Measurements from ENCODE around the gene NTSR2. TPM values are rescaled to one million over a fixed set of nuclear protein-coding genes. Genes with fewer than 3 reads are reported as not detected.
A peak's percentile ranks its signal among the peaks of the same experiment; 100 is the strongest.

The NTSR2 gene
- total RNA-seq, 1 donor from 2014 or later, result not detected

DNA sequence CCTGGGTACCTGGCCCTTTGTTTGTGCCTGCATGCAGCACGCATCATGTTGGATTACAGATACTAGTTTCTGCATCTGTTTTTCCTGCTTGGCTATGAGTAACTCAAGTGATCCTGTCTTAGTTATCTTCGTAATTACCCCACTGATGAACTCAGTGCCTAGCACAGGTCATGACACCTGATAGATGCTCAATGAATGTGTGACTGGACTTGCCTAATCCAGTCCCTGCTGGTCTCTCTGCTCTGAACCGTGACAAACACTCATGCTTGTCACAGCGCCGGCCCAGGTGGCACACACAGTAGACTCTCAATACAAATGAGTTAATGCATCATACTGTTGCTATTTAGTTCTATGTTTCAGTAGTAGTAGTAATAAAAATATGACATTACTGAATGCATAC lies 31.2 kb upstream of the NTSR2 start:
- H3K27me3 Mint-ChIP-seq (ENCODE audit: insufficient read depth, low read depth), result peaks cover 7% of the 10 kb centered on the region
- H3F3A ChIP-seq (ENCODE audit: low read depth), result no peaks in the 10 kb centered on the region
- TF ChIP-seq EZH2phosphoT487 (IDR thresholded peaks at IDR 0.05), result no peak
- no peak for TF ChIP-seq EZH2 (IDR thresholded peaks at IDR 0.05)
- TF ChIP-seq, protein P1, sequence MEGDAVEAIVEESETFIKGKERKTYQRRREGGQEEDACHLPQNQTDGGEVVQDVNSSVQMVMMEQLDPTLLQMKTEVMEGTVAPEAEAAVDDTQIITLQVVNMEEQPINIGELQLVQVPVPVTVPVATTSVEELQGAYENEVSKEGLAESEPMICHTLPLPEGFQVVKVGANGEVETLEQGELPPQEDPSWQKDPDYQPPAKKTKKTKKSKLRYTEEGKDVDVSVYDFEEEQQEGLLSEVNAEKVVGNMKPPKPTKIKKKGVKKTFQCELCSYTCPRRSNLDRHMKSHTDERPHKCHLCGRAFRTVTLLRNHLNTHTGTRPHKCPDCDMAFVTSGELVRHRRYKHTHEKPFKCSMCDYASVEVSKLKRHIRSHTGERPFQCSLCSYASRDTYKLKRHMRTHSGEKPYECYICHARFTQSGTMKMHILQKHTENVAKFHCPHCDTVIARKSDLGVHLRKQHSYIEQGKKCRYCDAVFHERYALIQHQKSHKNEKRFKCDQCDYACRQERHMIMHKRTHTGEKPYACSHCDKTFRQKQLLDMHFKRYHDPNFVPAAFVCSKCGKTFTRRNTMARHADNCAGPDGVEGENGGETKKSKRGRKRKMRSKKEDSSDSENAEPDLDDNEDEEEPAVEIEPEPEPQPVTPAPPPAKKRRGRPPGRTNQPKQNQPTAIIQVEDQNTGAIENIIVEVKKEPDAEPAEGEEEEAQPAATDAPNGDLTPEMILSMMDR (IDR thresholded peaks at IDR 0.05), result no peak
- peaks cover 3% of the 10 kb centered on the region for H3K36me3 Mint-ChIP-seq
- no peak overlapping the region for H2AFZ ChIP-seq (replicated peaks)
- no peak overlapping the region for H3K27ac ChIP-seq
- DNase-seq (ENCODE audit: low spot score), result no peak
- H3K9ac ChIP-seq, result no peak overlapping the region
- H3K4me1 ChIP-seq, result no peaks in the 10 kb centered on the region
- no peak overlapping the region for H3K4me3 ChIP-seq
- peaks cover 14% of the 10 kb centered on the region for H3K4me1 Mint-ChIP-seq
- H3K27ac Mint-ChIP-seq, result no peak overlapping the region
- no peaks in the 10 kb centered on the region for H3K9me3 ChIP-seq (ENCODE audit: low read depth)
- no peak overlapping the region for H3K4me2 ChIP-seq
- H3K27me3 ChIP-seq, result no peaks in the 10 kb centered on the region
- H3K4me3 Mint-ChIP-seq, result no peak overlapping the region
- H4K20me1 ChIP-seq (ENCODE audit: low read depth), result no peaks in the 10 kb centered on the region
- H3K36me3 ChIP-seq, result no peaks in the 10 kb centered on the region
- peaks cover 4% of the 10 kb centered on the region for H3K9me3 Mint-ChIP-seq
- no peaks in the 10 kb centered on the region for H3K79me2 ChIP-seq (ENCODE audit: low read depth)

DNA sequence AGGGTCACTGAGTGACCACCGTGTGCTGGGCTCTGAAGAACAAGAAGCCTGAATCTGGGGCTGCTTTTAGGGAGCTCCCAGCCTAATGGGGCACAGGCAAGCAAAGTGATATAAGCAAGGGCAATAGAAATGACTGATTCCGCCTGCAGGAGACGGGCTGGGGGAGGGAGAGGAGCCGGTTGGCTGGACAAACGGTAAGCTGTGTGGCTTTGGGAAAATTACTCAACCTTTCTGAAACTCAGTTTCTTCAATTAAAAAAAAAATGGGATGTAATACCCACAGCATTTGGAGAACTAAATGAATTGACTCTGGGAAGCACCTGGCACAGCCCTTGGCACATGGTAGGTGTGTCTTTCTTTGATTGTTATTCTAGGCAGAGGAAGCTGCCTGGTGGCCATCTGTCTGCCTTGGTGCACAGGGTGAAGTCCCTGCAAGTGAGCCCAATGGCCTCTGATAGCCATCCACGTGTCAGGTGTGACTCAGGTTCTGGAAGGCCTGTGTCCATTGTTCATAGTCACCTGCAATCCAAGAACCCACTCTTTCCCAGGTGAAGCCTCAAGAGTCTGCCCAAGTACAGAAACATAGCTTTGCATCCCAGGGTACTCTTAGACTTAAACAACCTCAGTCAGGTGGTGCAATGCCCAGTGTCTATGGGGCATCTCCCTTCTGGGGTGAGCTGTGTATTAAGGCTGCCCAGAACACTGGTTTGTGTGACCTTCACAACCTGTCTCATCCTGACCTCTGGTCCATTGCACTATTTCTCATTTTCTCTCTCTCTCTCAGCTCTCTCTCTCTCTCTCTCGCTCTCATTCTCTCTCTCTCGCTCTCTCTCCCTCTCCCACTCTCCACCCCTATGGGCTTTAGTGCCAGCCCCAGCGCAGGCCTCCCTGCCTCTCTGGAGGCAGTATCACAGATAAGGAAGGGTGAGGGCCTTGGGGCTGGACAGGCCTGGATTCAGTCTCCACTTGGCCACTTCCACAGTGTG lies 30.0 kb upstream of the NTSR2 start:
- Mint-ChIP-seq H3K4me1 (peaks cover 14% of the 10 kb centered on the region), H3K9me3 (no peaks in the 10 kb centered on the region), H3K27ac (peak overlapping the region; percentile 61), H3K4me3 (no peak overlapping the region), H3K36me3 (no peaks in the 10 kb centered on the region), H3K27me3 (ENCODE audit: insufficient read depth, low read depth) (peaks cover 7% of the 10 kb centered on the region)
- Histone ChIP-seq H3K36me3 (no peaks in the 10 kb centered on the region), H3K27me3 (no peaks in the 10 kb centered on the region), H3K9ac (no peak overlapping the region), H3K79me2 (ENCODE audit: low read depth) (no peaks in the 10 kb centered on the region), H3F3A (ENCODE audit: low read depth) (no peaks in the 10 kb centered on the region), H3K27ac (no peak overlapping the region), H3K4me1 (no peaks in the 10 kb centered on the region), H3K4me3 (no peak overlapping the region), H3K4me2 (no peak overlapping the region), H3K9me3 (ENCODE audit: low read depth) (no peaks in the 10 kb centered on the region), H2AFZ (replicated peaks) (no peak overlapping the region), H4K20me1 (ENCODE audit: low read depth) (no peaks in the 10 kb centered on the region)
- DNase-seq (ENCODE audit: low spot score), result no peak
- TF ChIP-seq EZH2phosphoT487 (IDR thresholded peaks at IDR 0.05) (no peak), EZH2 (IDR thresholded peaks at IDR 0.05) (no peak)
- TF ChIP-seq, protein P1 (IDR thresholded peaks at IDR 0.05), result no peak

- H3K36me3 ChIP-seq, result no peaks in the 10 kb centered on the region
- DNase-seq (ENCODE audit: low spot score), result no peak
- no peak overlapping the region for H3K4me3 ChIP-seq
- TF ChIP-seq EZH2 (IDR thresholded peaks at IDR 0.05), result no peak
- TF ChIP-seq, protein P1 (IDR thresholded peaks at IDR 0.05), result no peak
- TF ChIP-seq EZH2phosphoT487 (IDR thresholded peaks at IDR 0.05), result no peak
- no peak overlapping the region for H3K4me2 ChIP-seq
- H2AFZ ChIP-seq (replicated peaks), result no peak overlapping the region
- H3K36me3 Mint-ChIP-seq, result no peaks in the 10 kb centered on the region
- H3K79me2 ChIP-seq (ENCODE audit: low read depth), result no peaks in the 10 kb centered on the region
- no peaks in the 10 kb centered on the region for H3K27me3 ChIP-seq
- H3K9me3 Mint-ChIP-seq, result no peaks in the 10 kb centered on the region
- no peak overlapping the region for H3K27ac ChIP-seq
- H3K4me1 ChIP-seq, result no peaks in the 10 kb centered on the region
- H3K9ac ChIP-seq, result no peak overlapping the region
- no peaks in the 10 kb centered on the region for H3F3A ChIP-seq (ENCODE audit: low read depth)
- peaks cover 14% of the 10 kb centered on the region for H3K4me1 Mint-ChIP-seq
- H4K20me1 ChIP-seq (ENCODE audit: low read depth), result no peaks in the 10 kb centered on the region
- no peak overlapping the region for H3K27ac Mint-ChIP-seq
- H3K27me3 Mint-ChIP-seq (ENCODE audit: insufficient read depth, low read depth), result peaks cover 7% of the 10 kb centered on the region
- H3K9me3 ChIP-seq (ENCODE audit: low read depth), result no peaks in the 10 kb centered on the region
- H3K4me3 Mint-ChIP-seq, result no peak overlapping the region
Measured at GRCh38 chr2:11698009-11698922, 28.3 kb upstream of the NTSR2 start.

All from neural progenitor cell (in vitro differentiated cells).